Measurements from ENCODE around the gene CD82.

CD82 gene

GRCh38 chr11:44585421-44585820 is 20.0 kb downstream of the CD82 start:
- H3K27ac ChIP-seq (ENCODE audit: low read length), result no peak overlapping the region
- H3K4me1 ChIP-seq (ENCODE audit: low read length), result no peaks in the 10 kb centered on the region
- TF ChIP-seq, protein P1, sequence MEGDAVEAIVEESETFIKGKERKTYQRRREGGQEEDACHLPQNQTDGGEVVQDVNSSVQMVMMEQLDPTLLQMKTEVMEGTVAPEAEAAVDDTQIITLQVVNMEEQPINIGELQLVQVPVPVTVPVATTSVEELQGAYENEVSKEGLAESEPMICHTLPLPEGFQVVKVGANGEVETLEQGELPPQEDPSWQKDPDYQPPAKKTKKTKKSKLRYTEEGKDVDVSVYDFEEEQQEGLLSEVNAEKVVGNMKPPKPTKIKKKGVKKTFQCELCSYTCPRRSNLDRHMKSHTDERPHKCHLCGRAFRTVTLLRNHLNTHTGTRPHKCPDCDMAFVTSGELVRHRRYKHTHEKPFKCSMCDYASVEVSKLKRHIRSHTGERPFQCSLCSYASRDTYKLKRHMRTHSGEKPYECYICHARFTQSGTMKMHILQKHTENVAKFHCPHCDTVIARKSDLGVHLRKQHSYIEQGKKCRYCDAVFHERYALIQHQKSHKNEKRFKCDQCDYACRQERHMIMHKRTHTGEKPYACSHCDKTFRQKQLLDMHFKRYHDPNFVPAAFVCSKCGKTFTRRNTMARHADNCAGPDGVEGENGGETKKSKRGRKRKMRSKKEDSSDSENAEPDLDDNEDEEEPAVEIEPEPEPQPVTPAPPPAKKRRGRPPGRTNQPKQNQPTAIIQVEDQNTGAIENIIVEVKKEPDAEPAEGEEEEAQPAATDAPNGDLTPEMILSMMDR (IDR thresholded peaks at IDR 0.05; ENCODE audit: low read depth, low read length), result no peak
- H3K9me3 ChIP-seq (ENCODE audit: insufficient read depth, low read length), result no peaks in the 10 kb centered on the region
- H3K79me2 ChIP-seq (ENCODE audit: low read length), result peaks cover 62% of the 10 kb centered on the region
- no peaks in the 10 kb centered on the region for H3K27me3 ChIP-seq (ENCODE audit: low read depth, low read length)
- peaks cover 63% of the 10 kb centered on the region for H3K36me3 ChIP-seq (replicated peaks; ENCODE audit: low read depth, low read length)
- no peak overlapping the region for H3K4me2 ChIP-seq (ENCODE audit: low read length)
- no peak overlapping the region for H2AFZ ChIP-seq (ENCODE audit: low read depth, low read length)
- no peak overlapping the region for H3K9ac ChIP-seq (ENCODE audit: low read length)
- peaks cover 68% of the 10 kb centered on the region for H4K20me1 ChIP-seq (ENCODE audit: insufficient read depth, low read length)
- H3K4me3 ChIP-seq (ENCODE audit: low read length), result no peak overlapping the region

DNA sequence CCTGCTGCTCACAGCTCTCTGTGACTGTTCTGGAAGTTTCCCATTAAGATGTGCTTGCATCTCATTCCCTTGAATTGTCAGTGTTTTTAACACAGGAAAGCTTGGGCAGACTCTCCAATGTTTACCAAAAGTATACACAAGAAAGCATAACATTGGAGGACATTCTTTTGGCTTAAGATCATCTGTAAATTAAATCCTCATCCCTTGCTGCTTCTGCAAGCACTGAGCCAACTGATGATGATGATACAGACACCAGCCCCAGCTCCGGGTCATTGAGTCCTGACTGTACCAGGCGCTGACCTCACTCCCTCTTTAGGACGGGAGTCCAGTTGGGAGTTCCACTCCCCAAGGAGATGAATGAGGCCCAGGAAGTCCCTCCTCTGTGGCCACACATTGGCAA is 23.8 kb downstream of the CD82 start:
- peaks cover 27% of the 10 kb centered on the region for H3K79me2 ChIP-seq (ENCODE audit: low read length)
- H2AFZ ChIP-seq (ENCODE audit: low read depth, low read length), result no peak overlapping the region
- no peaks in the 10 kb centered on the region for H3K27me3 ChIP-seq (ENCODE audit: low read depth, low read length)
- H3K36me3 ChIP-seq (replicated peaks; ENCODE audit: low read depth, low read length), result peaks cover 37% of the 10 kb centered on the region
- H3K4me1 ChIP-seq (ENCODE audit: low read length), result peaks cover 6% of the 10 kb centered on the region; the same call in 1 of the 2 replicates
- TF ChIP-seq, protein P1 (IDR thresholded peaks at IDR 0.05; ENCODE audit: low read depth, low read length), result no peak
- TF ChIP-seq EZH2phosphoT487 (IDR thresholded peaks at IDR 0.05; ENCODE audit: low read depth), result no peak
- no peak overlapping the region for H3K9ac ChIP-seq (ENCODE audit: low read length)
- H3K4me3 ChIP-seq (ENCODE audit: low read length), result no peak overlapping the region
- H4K20me1 ChIP-seq (ENCODE audit: insufficient read depth, low read length), result peaks cover 31% of the 10 kb centered on the region; the same call in 1 of the 2 replicates
- H3K9me3 ChIP-seq (ENCODE audit: insufficient read depth, low read length), result no peaks in the 10 kb centered on the region
- H3K4me2 ChIP-seq (ENCODE audit: low read length), result no peak overlapping the region
- no peak overlapping the region for H3K27ac ChIP-seq (ENCODE audit: low read length)

- no peaks in the 10 kb centered on the region for H3K9me3 ChIP-seq (ENCODE audit: insufficient read depth, low read length)
- H3K4me2 ChIP-seq (ENCODE audit: low read length), result no peak overlapping the region
Measured at GRCh38 chr11:44590769-44591168, 25.3 kb downstream of the CD82 start.

DNA sequence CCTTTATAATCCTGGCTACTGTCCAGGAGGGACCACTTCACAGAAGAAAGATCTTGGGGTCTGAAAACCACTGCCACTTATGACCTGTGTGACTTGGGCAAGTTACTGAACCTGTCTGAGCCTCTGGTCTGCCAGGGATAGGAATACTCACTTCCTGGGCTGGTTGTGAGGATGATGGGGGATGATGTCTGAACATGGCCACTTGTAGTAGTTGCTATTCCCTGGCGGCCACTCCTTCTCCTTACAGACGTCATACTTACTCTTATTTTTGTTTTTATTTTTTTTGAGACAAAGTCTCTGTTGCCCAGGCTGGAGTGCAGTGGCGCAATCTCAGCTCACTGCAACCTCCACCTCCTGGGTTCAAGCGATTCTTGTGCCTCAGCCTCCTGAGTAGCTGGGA is 26.1 kb downstream of the CD82 start:
- Histone ChIP-seq H3K27ac (ENCODE audit: low read length) (no peak overlapping the region), H3K79me2 (ENCODE audit: low read length) (peaks cover 22% of the 10 kb centered on the region), H3K9ac (ENCODE audit: low read length) (no peak overlapping the region), H3K4me3 (ENCODE audit: low read length) (no peak overlapping the region), H3K9me3 (ENCODE audit: insufficient read depth, low read length) (no peaks in the 10 kb centered on the region), H2AFZ (ENCODE audit: low read depth, low read length) (no peak overlapping the region), H3K4me2 (ENCODE audit: low read length) (no peak overlapping the region), H4K20me1 (ENCODE audit: insufficient read depth, low read length) (peaks cover 9% of the 10 kb centered on the region; the same call in 1 of the 2 replicates), H3K36me3 (replicated peaks; ENCODE audit: low read depth, low read length) (peaks cover 39% of the 10 kb centered on the region), H3K4me1 (ENCODE audit: low read length) (peaks cover 28% of the 10 kb centered on the region), H3K27me3 (ENCODE audit: low read depth, low read length) (no peaks in the 10 kb centered on the region)
- TF ChIP-seq, protein P1 (IDR thresholded peaks at IDR 0.05; ENCODE audit: low read depth, low read length), result no peak
- TF ChIP-seq EZH2phosphoT487 (IDR thresholded peaks at IDR 0.05; ENCODE audit: low read depth), result no peak

More at GRCh38 chr11:44590769-44591168, 25.3 kb downstream of the CD82 start:
- Histone ChIP-seq H3K9ac (ENCODE audit: low read length) (no peak overlapping the region), H4K20me1 (ENCODE audit: insufficient read depth, low read length) (peaks cover 17% of the 10 kb centered on the region; the same call in 1 of the 2 replicates), H3K27me3 (ENCODE audit: low read depth, low read length) (no peaks in the 10 kb centered on the region), H3K27ac (ENCODE audit: low read length) (no peak overlapping the region), H3K4me3 (ENCODE audit: low read length) (no peak overlapping the region), H3K79me2 (ENCODE audit: low read length) (peaks cover 23% of the 10 kb centered on the region), H3K4me1 (ENCODE audit: low read length) (peaks cover 20% of the 10 kb centered on the region), H2AFZ (ENCODE audit: low read depth, low read length) (no peak overlapping the region), H3K36me3 (replicated peaks; ENCODE audit: low read depth, low read length) (peaks cover 39% of the 10 kb centered on the region)
- TF ChIP-seq EZH2phosphoT487 (IDR thresholded peaks at IDR 0.05; ENCODE audit: low read depth), result no peak
- TF ChIP-seq, protein P1 (IDR thresholded peaks at IDR 0.05; ENCODE audit: low read depth, low read length), result no peak

All from OCI-LY3 (cell line).